ENCODE data around the gene AOC1.
A peak's percentile ranks its signal among the peaks of the same experiment; 100 is the strongest.
"Not testable (repeated sequence)": the region's sequence is repeated elsewhere in the genome, so short reads cannot be mapped to it uniquely, and the experiment has no call there.

The AOC1 gene

GRCh38 chr7:150902078-150903033 is 50.0 kb downstream of the AOC1 start:
- peaks cover 65 to 86% of the 10 kb centered on the region in 2 donors for H3K27me3 Mint-ChIP-seq

GRCh38 chr7:150903606-150904005 is 51.3 kb downstream of the AOC1 start:
- peaks cover 2% of the 10 kb centered on the region for H3K36me3 Mint-ChIP-seq (ENCODE audit: insufficient read depth)
- H3K9me3 Mint-ChIP-seq = no peaks in the 10 kb centered on the region
- DNase-seq = no peak
- H3K27ac Mint-ChIP-seq = no peak overlapping the region
- peaks cover 58 to 73% of the 10 kb centered on the region in 2 donors for H3K27me3 Mint-ChIP-seq
- no peak for ATAC-seq (replicated peaks)
- peaks cover 0 to under 1% of the 10 kb centered on the region in 2 donors for H3K4me1 Mint-ChIP-seq (ENCODE audit: low read depth in 2 of 2)
- no peak overlapping the region for H3K4me3 Mint-ChIP-seq

More at GRCh38 chr7:150902078-150903033, 50.0 kb downstream of the AOC1 start:
- no peaks in the 10 kb centered on the region for H3K9me3 Mint-ChIP-seq
- ATAC-seq (replicated peaks) (no peak), DNase-seq (no peak)
- peaks cover 4 to 8% of the 10 kb centered on the region in 2 donors for H3K4me1 Mint-ChIP-seq (ENCODE audit: low read depth in 2 of 2)
- peaks cover 2% of the 10 kb centered on the region for H3K36me3 Mint-ChIP-seq (ENCODE audit: insufficient read depth)
- H3K27ac Mint-ChIP-seq = no peak overlapping the region
- no peak overlapping the region for H3K4me3 Mint-ChIP-seq

- H3K4me3 Mint-ChIP-seq = no peak overlapping the region
Observed at GRCh38 chr7:150904011-150904909, 51.9 kb downstream of the AOC1 start.

GRCh38 chr7:150908173-150908572 is 55.9 kb downstream of the AOC1 start:
- H3K4me3 Mint-ChIP-seq = no peak overlapping the region
- peaks cover 13 to 14% of the 10 kb centered on the region in 2 donors for H3K4me1 Mint-ChIP-seq (ENCODE audit: low read depth in 2 of 2)
- no peak for ATAC-seq (replicated peaks)
- H3K9me3 Mint-ChIP-seq = no peaks in the 10 kb centered on the region
- peaks cover 6% of the 10 kb centered on the region for H3K36me3 Mint-ChIP-seq (ENCODE audit: insufficient read depth)
- no peak overlapping the region for H3K27ac Mint-ChIP-seq
- H3K27me3 Mint-ChIP-seq = peaks cover 31 to 56% of the 10 kb centered on the region in 2 donors
- no peak for DNase-seq

More at GRCh38 chr7:150904011-150904909, 51.9 kb downstream of the AOC1 start:
- Mint-ChIP-seq H3K27me3 (peaks cover 53 to 69% of the 10 kb centered on the region in 2 donors), H3K36me3 (ENCODE audit: insufficient read depth) (peaks cover 4% of the 10 kb centered on the region), H3K4me1 (ENCODE audit: low read depth in 2 of 2) (peaks cover 5 to 6% of the 10 kb centered on the region in 2 donors), H3K9me3 (no peaks in the 10 kb centered on the region), H3K27ac (no peak overlapping the region)
- ATAC-seq (replicated peaks) (no peak), DNase-seq (no peak)

- Mint-ChIP-seq H3K36me3 (ENCODE audit: insufficient read depth) (peaks cover 4% of the 10 kb centered on the region), H3K27ac (peak overlapping the region; percentile 49 to 84), H3K9me3 (no peaks in the 10 kb centered on the region), H3K27me3 (peaks cover 19 to 53% of the 10 kb centered on the region in 2 donors), H3K4me3 (peak overlapping the region; percentile 56 to 71), H3K4me1 (ENCODE audit: low read depth in 2 of 2) (peaks cover 13 to 14% of the 10 kb centered on the region in 2 donors)
- peak; percentile 99 for ATAC-seq (replicated peaks)
- peak; percentile 39 to 51 (median 40) for DNase-seq
Observed at GRCh38 chr7:150909200-150909995, 57.1 kb downstream of the AOC1 start.

- not testable (repeated sequence) for DNase-seq; H3K36me3 Mint-ChIP-seq (ENCODE audit: insufficient read depth); H3K4me3 Mint-ChIP-seq; H3K9me3 Mint-ChIP-seq; ATAC-seq (replicated peaks)
- H3K27ac Mint-ChIP-seq = peak overlapping the region in 1 of 2 donors; percentile 14
- peaks cover 12 to 54% of the 10 kb centered on the region in 2 donors for H3K27me3 Mint-ChIP-seq
- H3K4me1 Mint-ChIP-seq (ENCODE audit: low read depth in 2 of 2) = peaks cover 13 to 14% of the 10 kb centered on the region in 2 donors
Observed at GRCh38 chr7:150910305-150910995, 58.1 kb downstream of the AOC1 start.

GRCh38 chr7:150910996-150911422 is 58.7 kb downstream of the AOC1 start:
- Mint-ChIP-seq H3K27me3 (peaks cover 16 to 54% of the 10 kb centered on the region in 2 donors), H3K4me3 (no peak overlapping the region), H3K36me3 (ENCODE audit: insufficient read depth) (peaks cover 4% of the 10 kb centered on the region)

More at GRCh38 chr7:150910996-150911422, 58.7 kb downstream of the AOC1 start:
- Mint-ChIP-seq H3K4me1 (ENCODE audit: low read depth in 2 of 2) (peaks cover 13 to 14% of the 10 kb centered on the region in 2 donors), H3K27ac (no peak overlapping the region), H3K9me3 (no peaks in the 10 kb centered on the region)
- no peak for DNase-seq
- ATAC-seq (replicated peaks) = no peak
